Neural crest cell (in vitro differentiated cells): ENCODE results near the gene TXNIP. TPM values are rescaled to one million over a fixed set of nuclear protein-coding genes. Genes with fewer than 3 reads are reported as not detected.
"Not testable (repeated sequence)": the region's sequence is repeated elsewhere in the genome, so short reads cannot be mapped to it uniquely, and the experiment has no call there.

Source experiments
- DNase-seq: peaks from one replicate; pipeline ENCODE4 v3.0.0; 2021; ENCODE audit warnings: low read depth, mixed read lengths, low spot score
- H3K27ac Mint-ChIP-seq: one replicate; pipeline ENCODE4 v1.8.0; 2021; ENCODE audit warnings: mild to moderate bottlenecking, mixed read lengths; ENCODE audit not compliant: unreplicated experiment
- H3K27me3 Mint-ChIP-seq: 2 replicates; pipeline ENCODE4 v1.8.0; 2021; ENCODE audit warnings: low read depth, mild to moderate bottlenecking, mixed read lengths
- H3K36me3 Mint-ChIP-seq: 2 replicates; pipeline ENCODE4 v1.8.0; 2021; ENCODE audit warnings: low read depth, mild to moderate bottlenecking, mixed read lengths
- H3K4me1 Mint-ChIP-seq: 2 replicates; pipeline ENCODE4 v1.8.0; 2021; ENCODE audit warnings: mixed read lengths
- H3K4me3 Mint-ChIP-seq: one replicate; pipeline ENCODE4 v1.8.0; 2021; ENCODE audit warnings: mild to moderate bottlenecking, mixed read lengths
- H3K9me3 Mint-ChIP-seq: 2 replicates; pipeline ENCODE4 v1.8.0; 2021; ENCODE audit warnings: mixed read lengths
- CTCF ChIP-seq: fragments of 200-600 bp; sonication (generic); conservative IDR thresholded peaks from 2 replicates; pipeline ENCODE4 v1.5.0; 2021; ENCODE audit warnings: antibody characterized with exemption, mild to moderate bottlenecking
- total RNA-seq: library from RNA; stranded (reverse); gene quantifications from 2 replicates; pipeline ENCODE4 v1.2.1, GENCODE V29; 2021

The TXNIP gene
- total RNA-seq, 1 donor from 2014 or later: 83.5 TPM

- DNase-seq: no peak
- TF ChIP-seq CTCF: peak; percentile 61
- peaks cover 34% of the 10 kb centered on the region for H3K27me3 Mint-ChIP-seq
- peaks cover 11% of the 10 kb centered on the region for H3K36me3 Mint-ChIP-seq
- H3K4me1 Mint-ChIP-seq: peaks cover 35% of the 10 kb centered on the region
- H3K4me3 Mint-ChIP-seq: peak overlapping the region; percentile 50
- H3K9me3 Mint-ChIP-seq: peaks cover 6% of the 10 kb centered on the region
- no peak overlapping the region for H3K27ac Mint-ChIP-seq
Observed at GRCh38 chr1:146032631-146033219, 36.3 kb upstream of the TXNIP start.

DNA sequence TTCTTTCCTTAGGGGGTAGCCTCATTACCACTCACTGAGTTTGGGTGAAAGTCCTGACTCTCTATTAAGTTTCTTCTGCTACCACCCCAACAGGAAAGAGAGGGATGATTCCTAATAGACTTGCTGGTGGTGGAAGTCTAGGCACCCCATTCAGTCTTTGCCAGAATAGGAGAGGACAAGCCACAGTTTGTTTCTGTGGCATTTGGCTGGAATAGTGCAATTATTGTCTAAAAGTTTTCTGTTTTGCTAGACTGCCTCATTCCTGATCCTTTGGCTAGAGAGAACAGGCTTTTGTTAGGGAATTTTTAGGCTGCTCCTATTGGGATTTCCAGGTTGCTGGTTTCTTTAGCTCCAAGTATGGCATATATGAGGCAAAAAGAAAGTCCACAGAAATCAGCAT is 35.1 kb upstream of the TXNIP start:
- H3K4me1 Mint-ChIP-seq: peaks cover 23% of the 10 kb centered on the region
- H3K27ac Mint-ChIP-seq: no peak overlapping the region
- DNase-seq: no peak
- H3K4me3 Mint-ChIP-seq: no peak overlapping the region
- H3K27me3 Mint-ChIP-seq: peaks cover 21% of the 10 kb centered on the region
- peaks cover 6% of the 10 kb centered on the region for H3K36me3 Mint-ChIP-seq
- H3K9me3 Mint-ChIP-seq: peaks cover 6% of the 10 kb centered on the region
- no peak for TF ChIP-seq CTCF

- Mint-ChIP-seq H3K27ac (no peak overlapping the region), H3K4me1 (peaks cover 6% of the 10 kb centered on the region), H3K4me3 (no peak overlapping the region), H3K36me3 (no peaks in the 10 kb centered on the region), H3K27me3 (peaks cover 23% of the 10 kb centered on the region), H3K9me3 (no peaks in the 10 kb centered on the region)
- no peak for TF ChIP-seq CTCF
- DNase-seq: no peak
Observed at GRCh38 chr1:146029117-146029516, 32.7 kb upstream of the TXNIP start.

GRCh38 chr1:146026650-146027049 is 30.3 kb upstream of the TXNIP start:
- not testable (repeated sequence) for H3K4me3 Mint-ChIP-seq, H3K9me3 Mint-ChIP-seq, H3K36me3 Mint-ChIP-seq, H3K4me1 Mint-ChIP-seq, DNase-seq, H3K27ac Mint-ChIP-seq
- H3K27me3 Mint-ChIP-seq: peaks cover 41% of the 10 kb centered on the region

- H3K9me3 Mint-ChIP-seq, H3K36me3 Mint-ChIP-seq, DNase-seq, H3K27ac Mint-ChIP-seq, H3K4me3 Mint-ChIP-seq, H3K4me1 Mint-ChIP-seq: not testable (repeated sequence)
- peaks cover 48% of the 10 kb centered on the region for H3K27me3 Mint-ChIP-seq
Observed at GRCh38 chr1:146025787-146026495, 29.6 kb upstream of the TXNIP start.

- H3K27me3 Mint-ChIP-seq: peaks cover 77% of the 10 kb centered on the region
- no peak for DNase-seq
- H3K4me3 Mint-ChIP-seq: no peak overlapping the region
- no peak overlapping the region for H3K27ac Mint-ChIP-seq
- TF ChIP-seq CTCF: no peak
- H3K36me3 Mint-ChIP-seq: no peaks in the 10 kb centered on the region
- H3K9me3 Mint-ChIP-seq: no peaks in the 10 kb centered on the region
- peaks cover 3% of the 10 kb centered on the region for H3K4me1 Mint-ChIP-seq
Observed at GRCh38 chr1:146022403-146023127, 26.2 kb upstream of the TXNIP start.
